HEK293 (cell line): Measurements from ENCODE around the gene CRYBA4.

Source experiments
- HOXA7 ChIP-seq: sonication (generic); formaldehyde crosslinking; IDR thresholded peaks from 2 replicates; pipeline ENCODE4 v1.8.1; 2022; ENCODE audit warnings: missing genetic modification reagents, borderline replicate concordance
- HOXC10 ChIP-seq: sonication (generic); formaldehyde crosslinking; IDR thresholded peaks from 2 replicates; pipeline ENCODE4 v1.8.1; 2023; ENCODE audit warnings: mild to moderate bottlenecking, missing genetic modification reagents
- KLF9 ChIP-seq: fragments of 450-650 bp; formaldehyde crosslinking; IDR thresholded peaks from 2 replicates; pipeline ENCODE4 v1.5.1; 2016; ENCODE audit warnings: missing biosample characterization, missing genetic modification characterization, low read depth
- SP7 ChIP-seq: fragments of 450-650 bp; formaldehyde crosslinking; IDR thresholded peaks from 2 replicates; pipeline ENCODE4 v1.5.1; 2016; ENCODE audit warnings: missing biosample characterization, missing genetic modification characterization
- ZBTB10 ChIP-seq: fragments of 450-650 bp; formaldehyde crosslinking; IDR thresholded peaks from 2 replicates; pipeline ENCODE4 v1.5.1; 2016; ENCODE audit warnings: missing biosample characterization, missing genetic modification characterization
- ZFP69B ChIP-seq: fragments of 450-650 bp; formaldehyde crosslinking; IDR thresholded peaks from 2 replicates; pipeline ENCODE4 v1.5.1; 2016; ENCODE audit warnings: missing biosample characterization, missing genetic modification characterization
- ZNF10 ChIP-seq: fragments of 450-650 bp; formaldehyde crosslinking; IDR thresholded peaks from 2 replicates; pipeline ENCODE4 v1.5.1; 2017; ENCODE audit warnings: missing biosample characterization, missing genetic modification characterization
- ZNF121 ChIP-seq: fragments of 450-650 bp; formaldehyde crosslinking; IDR thresholded peaks from 2 replicates; pipeline ENCODE4 v1.5.1; 2016; ENCODE audit warnings: missing biosample characterization, missing genetic modification characterization
- ZNF140 ChIP-seq: fragments of 450-650 bp; formaldehyde crosslinking; IDR thresholded peaks from 2 replicates; pipeline ENCODE4 v1.5.1; 2016; ENCODE audit warnings: missing biosample characterization, missing genetic modification characterization
- ZNF274 ChIP-seq, 2 experiments: fragments of 200-500 bp in 1 of 2; fragments of 450-650 bp in 1 of 2; sonication (Bioruptor generic) in 1 of 2; formaldehyde crosslinking in 1 of 2; IDR thresholded peaks; 2 replicates each; pipeline versions ENCODE4 v1.5.1 to v1.6.1; 2014 to 2016; ENCODE audit warnings: borderline replicate concordance in 1 of 2, inconsistent platforms in 1 of 2, low read length in 1 of 2, missing biosample characterization in 1 of 2, missing genetic modification characterization in 1 of 2
- ZNF341 ChIP-seq: fragments of 450-650 bp; formaldehyde crosslinking; IDR thresholded peaks from 2 replicates; pipeline ENCODE4; 2016; ENCODE audit warnings: low read depth, missing biosample characterization, missing genetic modification characterization
- ZNF398 ChIP-seq: fragments of 450-650 bp; formaldehyde crosslinking; IDR thresholded peaks from 2 replicates; pipeline ENCODE4 v1.5.1; 2017; ENCODE audit warnings: missing biosample characterization, missing genetic modification characterization
- ZNF473 ChIP-seq: fragments of 450-650 bp; formaldehyde crosslinking; IDR thresholded peaks from 2 replicates; pipeline ENCODE4 v1.5.1; 2017; ENCODE audit warnings: missing biosample characterization, missing genetic modification characterization
- ZNF48 ChIP-seq: fragments of 450-650 bp; formaldehyde crosslinking; IDR thresholded peaks from 2 replicates; pipeline ENCODE4 v1.5.1; 2016; ENCODE audit warnings: missing biosample characterization, missing genetic modification characterization
- ZNF530 ChIP-seq: fragments of 450-650 bp; formaldehyde crosslinking; IDR thresholded peaks from 2 replicates; pipeline ENCODE4 v1.5.1; 2016; ENCODE audit warnings: low read depth, missing biosample characterization, missing genetic modification characterization
- ZNF549 ChIP-seq: fragments of 450-650 bp; IDR thresholded peaks from 2 replicates; pipeline ENCODE4 v1.5.1; 2018; ENCODE audit warnings: missing biosample characterization, missing genetic modification characterization, mild to moderate bottlenecking, inconsistent platforms, moderate library complexity
- ZNF621 ChIP-seq: fragments of 450-650 bp; formaldehyde crosslinking; IDR thresholded peaks from 2 replicates; pipeline ENCODE4 v1.5.1; 2017; ENCODE audit warnings: missing biosample characterization, missing genetic modification characterization
- ZNF677 ChIP-seq: fragments of 450-650 bp; IDR thresholded peaks from 2 replicates; pipeline ENCODE4 v1.5.0; 2018; ENCODE audit warnings: missing biosample characterization, mild to moderate bottlenecking, missing genetic modification characterization, moderate library complexity
- ZSCAN23 ChIP-seq: fragments of 450-650 bp; formaldehyde crosslinking; IDR thresholded peaks from 2 replicates; pipeline ENCODE4 v1.5.1; 2016; ENCODE audit warnings: missing biosample characterization, missing genetic modification characterization
- ZSCAN4 ChIP-seq: fragments of 450-650 bp; formaldehyde crosslinking; IDR thresholded peaks from 2 replicates; pipeline ENCODE4 v1.5.1; 2017; ENCODE audit warnings: missing biosample characterization, missing genetic modification characterization
- TF ChIP-seq, protein P1 (sequence below): fragments of 450-650 bp; formaldehyde crosslinking; IDR thresholded peaks from 2 replicates; pipeline ENCODE4 v1.5.1; 2016; ENCODE audit warnings: missing biosample characterization, missing genetic modification characterization
- TF ChIP-seq, protein P2 (sequence below): fragments of 450-650 bp; formaldehyde crosslinking; IDR thresholded peaks from 2 replicates; pipeline ENCODE4 v1.5.1; 2016; ENCODE audit warnings: missing biosample characterization, missing genetic modification characterization
- TF ChIP-seq, protein P3 (sequence below): fragments of 450-650 bp; formaldehyde crosslinking; IDR thresholded peaks from 2 replicates; pipeline ENCODE4 v1.5.1; 2016; ENCODE audit warnings: missing biosample characterization, missing genetic modification characterization, low read depth
- TF ChIP-seq, protein P4 (sequence below): fragments of 450-650 bp; IDR thresholded peaks from 2 replicates; pipeline ENCODE4 v1.5.1; 2018; ENCODE audit warnings: missing biosample characterization, missing genetic modification characterization

CRYBA4 gene

DNA sequence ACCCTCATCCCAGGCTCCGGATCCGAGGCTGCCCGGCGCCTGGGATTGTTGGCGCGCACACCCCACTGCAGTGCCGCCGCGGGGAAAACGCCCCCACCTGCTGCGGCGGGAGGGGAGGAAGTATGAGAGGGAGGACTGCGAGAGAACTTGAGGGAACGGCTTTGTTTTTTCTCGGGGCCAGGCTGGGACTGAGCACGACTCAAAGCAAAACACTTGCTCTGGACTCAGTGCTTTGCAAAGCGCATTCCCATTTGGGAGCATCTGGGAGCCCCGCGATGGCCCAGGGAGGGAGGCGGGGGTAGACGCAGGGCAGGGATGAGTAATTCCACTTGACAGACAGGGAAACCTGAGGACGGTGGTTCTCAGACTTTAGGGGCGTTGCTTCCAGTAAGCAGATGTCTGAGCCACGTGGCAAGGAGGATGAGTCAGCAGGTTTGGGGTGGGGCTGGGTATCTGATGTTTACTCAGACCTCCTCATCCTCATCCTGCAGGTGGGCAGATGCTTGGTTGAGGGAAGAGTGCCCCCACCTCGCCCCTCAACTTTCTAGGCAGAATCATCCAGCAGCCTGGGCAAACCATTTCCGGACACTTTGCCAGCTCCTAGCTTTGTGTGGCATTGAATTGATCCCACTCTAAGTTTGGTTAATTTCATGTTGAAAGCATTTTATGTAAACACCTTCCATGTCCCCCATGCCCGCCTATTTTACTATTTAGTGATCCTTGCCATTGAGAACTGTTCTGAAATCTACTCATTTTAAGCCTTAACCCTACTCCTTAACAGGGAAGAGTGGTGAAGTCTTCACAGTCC, 37.1 kb downstream of the CRYBA4 start (continued):
- TF ChIP-seq ZSCAN23 (tag by site-specific recombination) (0 out of 2 replicates have a peak, but pooled peaks have one; percentile 6), ZNF549 (tag by site-specific recombination) (no peak), ZSCAN4 (tag by site-specific recombination) (no peak), ZBTB10 (0 out of 2 replicates have a peak, but pooled peaks have one; percentile 27), ZNF140 (tag by site-specific recombination) (no peak), ZNF48 (tag by site-specific recombination) (no peak), ZNF473 (tag by site-specific recombination) (no peak), ZNF677 (tag by site-specific recombination) (no peak), ZNF121 (tag by site-specific recombination) (no peak), ZFP69B (no peak), ZNF530 (tag by site-specific recombination) (no peak), ZNF274 (IDR thresholded peaks at IDR 0.05; ENCODE audit: low read length) (no peak), ZNF274 (tag by site-specific recombination; IDR thresholded peaks at IDR 0.05; ENCODE audit: borderline replicate concordance) (no peak), HOXA7 (CRISPR knock-in tag) (no peak), ZNF10 (tag by site-specific recombination) (no peak), ZNF341 (tag by site-specific recombination) (peak; percentile 95), SP7 (tag by site-specific recombination) (peak; percentile 94), ZNF621 (tag by site-specific recombination) (no peak), KLF9 (tag by site-specific recombination) (no peak; the same call in none of the 2 replicates), HOXC10 (CRISPR knock-in tag) (no peak), ZNF398 (tag by site-specific recombination) (peak; percentile 92)
- TF ChIP-seq, protein P1, sequence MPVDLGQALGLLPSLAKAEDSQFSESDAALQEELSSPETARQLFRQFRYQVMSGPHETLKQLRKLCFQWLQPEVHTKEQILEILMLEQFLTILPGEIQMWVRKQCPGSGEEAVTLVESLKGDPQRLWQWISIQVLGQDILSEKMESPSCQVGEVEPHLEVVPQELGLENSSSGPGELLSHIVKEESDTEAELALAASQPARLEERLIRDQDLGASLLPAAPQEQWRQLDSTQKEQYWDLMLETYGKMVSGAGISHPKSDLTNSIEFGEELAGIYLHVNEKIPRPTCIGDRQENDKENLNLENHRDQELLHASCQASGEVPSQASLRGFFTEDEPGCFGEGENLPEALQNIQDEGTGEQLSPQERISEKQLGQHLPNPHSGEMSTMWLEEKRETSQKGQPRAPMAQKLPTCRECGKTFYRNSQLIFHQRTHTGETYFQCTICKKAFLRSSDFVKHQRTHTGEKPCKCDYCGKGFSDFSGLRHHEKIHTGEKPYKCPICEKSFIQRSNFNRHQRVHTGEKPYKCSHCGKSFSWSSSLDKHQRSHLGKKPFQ (tag by site-specific recombination), result no peak
- TF ChIP-seq, protein P2, sequence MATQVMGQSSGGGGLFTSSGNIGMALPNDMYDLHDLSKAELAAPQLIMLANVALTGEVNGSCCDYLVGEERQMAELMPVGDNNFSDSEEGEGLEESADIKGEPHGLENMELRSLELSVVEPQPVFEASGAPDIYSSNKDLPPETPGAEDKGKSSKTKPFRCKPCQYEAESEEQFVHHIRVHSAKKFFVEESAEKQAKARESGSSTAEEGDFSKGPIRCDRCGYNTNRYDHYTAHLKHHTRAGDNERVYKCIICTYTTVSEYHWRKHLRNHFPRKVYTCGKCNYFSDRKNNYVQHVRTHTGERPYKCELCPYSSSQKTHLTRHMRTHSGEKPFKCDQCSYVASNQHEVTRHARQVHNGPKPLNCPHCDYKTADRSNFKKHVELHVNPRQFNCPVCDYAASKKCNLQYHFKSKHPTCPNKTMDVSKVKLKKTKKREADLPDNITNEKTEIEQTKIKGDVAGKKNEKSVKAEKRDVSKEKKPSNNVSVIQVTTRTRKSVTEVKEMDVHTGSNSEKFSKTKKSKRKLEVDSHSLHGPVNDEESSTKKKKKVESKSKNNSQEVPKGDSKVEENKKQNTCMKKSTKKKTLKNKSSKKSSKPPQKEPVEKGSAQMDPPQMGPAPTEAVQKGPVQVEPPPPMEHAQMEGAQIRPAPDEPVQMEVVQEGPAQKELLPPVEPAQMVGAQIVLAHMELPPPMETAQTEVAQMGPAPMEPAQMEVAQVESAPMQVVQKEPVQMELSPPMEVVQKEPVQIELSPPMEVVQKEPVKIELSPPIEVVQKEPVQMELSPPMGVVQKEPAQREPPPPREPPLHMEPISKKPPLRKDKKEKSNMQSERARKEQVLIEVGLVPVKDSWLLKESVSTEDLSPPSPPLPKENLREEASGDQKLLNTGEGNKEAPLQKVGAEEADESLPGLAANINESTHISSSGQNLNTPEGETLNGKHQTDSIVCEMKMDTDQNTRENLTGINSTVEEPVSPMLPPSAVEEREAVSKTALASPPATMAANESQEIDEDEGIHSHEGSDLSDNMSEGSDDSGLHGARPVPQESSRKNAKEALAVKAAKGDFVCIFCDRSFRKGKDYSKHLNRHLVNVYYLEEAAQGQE, result no peak
- TF ChIP-seq, protein P3, sequence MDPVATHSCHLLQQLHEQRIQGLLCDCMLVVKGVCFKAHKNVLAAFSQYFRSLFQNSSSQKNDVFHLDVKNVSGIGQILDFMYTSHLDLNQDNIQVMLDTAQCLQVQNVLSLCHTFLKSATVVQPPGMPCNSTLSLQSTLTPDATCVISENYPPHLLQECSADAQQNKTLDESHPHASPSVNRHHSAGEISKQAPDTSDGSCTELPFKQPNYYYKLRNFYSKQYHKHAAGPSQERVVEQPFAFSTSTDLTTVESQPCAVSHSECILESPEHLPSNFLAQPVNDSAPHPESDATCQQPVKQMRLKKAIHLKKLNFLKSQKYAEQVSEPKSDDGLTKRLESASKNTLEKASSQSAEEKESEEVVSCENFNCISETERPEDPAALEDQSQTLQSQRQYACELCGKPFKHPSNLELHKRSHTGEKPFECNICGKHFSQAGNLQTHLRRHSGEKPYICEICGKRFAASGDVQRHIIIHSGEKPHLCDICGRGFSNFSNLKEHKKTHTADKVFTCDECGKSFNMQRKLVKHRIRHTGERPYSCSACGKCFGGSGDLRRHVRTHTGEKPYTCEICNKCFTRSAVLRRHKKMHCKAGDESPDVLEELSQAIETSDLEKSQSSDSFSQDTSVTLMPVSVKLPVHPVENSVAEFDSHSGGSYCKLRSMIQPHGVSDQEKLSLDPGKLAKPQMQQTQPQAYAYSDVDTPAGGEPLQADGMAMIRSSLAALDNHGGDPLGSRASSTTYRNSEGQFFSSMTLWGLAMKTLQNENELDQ, result no peak
- TF ChIP-seq, protein P4, sequence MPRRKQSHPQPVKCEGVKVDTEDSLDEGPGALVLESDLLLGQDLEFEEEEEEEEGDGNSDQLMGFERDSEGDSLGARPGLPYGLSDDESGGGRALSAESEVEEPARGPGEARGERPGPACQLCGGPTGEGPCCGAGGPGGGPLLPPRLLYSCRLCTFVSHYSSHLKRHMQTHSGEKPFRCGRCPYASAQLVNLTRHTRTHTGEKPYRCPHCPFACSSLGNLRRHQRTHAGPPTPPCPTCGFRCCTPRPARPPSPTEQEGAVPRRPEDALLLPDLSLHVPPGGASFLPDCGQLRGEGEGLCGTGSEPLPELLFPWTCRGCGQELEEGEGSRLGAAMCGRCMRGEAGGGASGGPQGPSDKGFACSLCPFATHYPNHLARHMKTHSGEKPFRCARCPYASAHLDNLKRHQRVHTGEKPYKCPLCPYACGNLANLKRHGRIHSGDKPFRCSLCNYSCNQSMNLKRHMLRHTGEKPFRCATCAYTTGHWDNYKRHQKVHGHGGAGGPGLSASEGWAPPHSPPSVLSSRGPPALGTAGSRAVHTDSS, result peak; percentile 62
